CD4-positive, alpha-beta memory T cell (primary cell): Measurements from ENCODE around the gene SORL1-AS1.

ENCODE experiments used
- CTCF ChIA-PET: fragments of 350-600 bp; sonication (Branson Sonifier 250); formaldehyde crosslinking; loops from one replicate; lab custom pipeline; 2021; ENCODE audit warnings: inconsistent platforms; ENCODE audit not compliant: partially characterized antibody; lab: Charles Lee
- POLR2A ChIA-PET: fragments of 350-600 bp; sonication (Branson Sonifier 250); formaldehyde crosslinking; loops from one replicate; lab custom pipeline; 2021; ENCODE audit not compliant: partially characterized antibody; lab: Charles Lee
- DNase-seq, 5 donors: peaks; one replicate each; pipeline versions ENCODE4 v3.0.0 to v3.0.0-alpha.2; 2020 to 2022; ENCODE audit warnings: mixed read lengths in 1 of 5
- H3K27ac ChIP-seq: one replicate; pipeline ENCODE4 v1.7.0; 2013; ENCODE audit warnings: low read depth, low read length
- H3K27me3 ChIP-seq: 2 replicates; pipeline ENCODE4 v1.7.0; 2013; ENCODE audit warnings: mild to moderate bottlenecking, low read length, moderate library complexity; ENCODE audit not compliant: insufficient read depth
- H3K36me3 ChIP-seq: 2 replicates; pipeline ENCODE4 v1.7.0; 2013; ENCODE audit warnings: mild to moderate bottlenecking, low read length, moderate library complexity; ENCODE audit not compliant: insufficient read depth
- H3K4me1 ChIP-seq: 2 replicates; pipeline ENCODE4 v1.7.0; 2013; ENCODE audit warnings: mild to moderate bottlenecking, low read length, moderate library complexity; ENCODE audit not compliant: insufficient read depth
- H3K4me3 ChIP-seq, 2 donors: one replicate each; pipeline ENCODE4 v1.7.0; 2013; ENCODE audit warnings: low read length in 2 of 2, mild to moderate bottlenecking in 1 of 2
- H3K9me3 ChIP-seq, 2 donors: one replicate each; pipeline ENCODE4 v1.7.0; 2013; ENCODE audit warnings: low read length in 2 of 2, control low read depth in 1 of 2; ENCODE audit not compliant: control insufficient read depth in 1 of 2
- H3K27ac Mint-ChIP-seq, 7 donors: one replicate each; pipeline ENCODE4 v1.8.0; 2020 to 2021; ENCODE audit warnings: mixed read lengths in 7 of 7, mild to moderate bottlenecking in 6 of 7, inconsistent platforms in 3 of 7, moderate library complexity in 3 of 7
- H3K27me3 Mint-ChIP-seq, 2 donors: one replicate each; pipeline ENCODE4 v1.8.0; 2020 to 2021; ENCODE audit warnings: mixed read lengths in 2 of 2
- H3K36me3 Mint-ChIP-seq, 2 donors: one replicate each; pipeline ENCODE4 v1.8.0; 2020 to 2021; ENCODE audit warnings: mixed read lengths in 2 of 2, inconsistent platforms in 1 of 2, mild to moderate bottlenecking in 1 of 2
- H3K4me1 Mint-ChIP-seq, 4 donors: one replicate each; pipeline ENCODE4 v1.8.0; 2020 to 2021; ENCODE audit warnings: mixed read lengths in 4 of 4, mild to moderate bottlenecking in 1 of 4
- H3K4me3 Mint-ChIP-seq, 8 donors: one replicate each; pipeline ENCODE4 v1.8.0; 2020 to 2021; ENCODE audit warnings: mixed read lengths in 8 of 8, mild to moderate bottlenecking in 7 of 8, moderate library complexity in 6 of 8, inconsistent platforms in 3 of 8
- H3K9me3 Mint-ChIP-seq, 8 donors: one replicate each; pipeline ENCODE4 v1.8.0; 2020 to 2021; ENCODE audit warnings: mixed read lengths in 8 of 8, mild to moderate bottlenecking in 5 of 8, inconsistent platforms in 3 of 8, moderate library complexity in 1 of 8
- intact Hi-C: fragments of 100-400 bp; cut with micrococcal nuclease; formaldehyde crosslinking; loops from one replicate; pipeline ENCODE4 v1.15.1; 2023

The SORL1-AS1 gene

GRCh38 chr11:121449626-121450025, 3.1 kb downstream of the SORL1-AS1 start:
- peak overlapping the region; percentile 75 to 94 (median 88) for H3K4me3 Mint-ChIP-seq
- H3K27me3 ChIP-seq, result no peaks in the 10 kb centered on the region
- H3K9me3 ChIP-seq, result no peaks in the 10 kb centered on the region
- H3K36me3 Mint-ChIP-seq, result peaks cover 48 to 67% of the 10 kb centered on the region in 2 donors
- H3K27ac Mint-ChIP-seq, result peak overlapping the region; percentile 90 to 95 (median 92)
- peaks cover 54 to 92% (median 70%) of the 10 kb centered on the region in 4 donors for H3K4me1 Mint-ChIP-seq
- H3K27me3 Mint-ChIP-seq, result no peaks in the 10 kb centered on the region
- peaks cover 0 to 2% (median 0%) of the 10 kb centered on the region in 8 donors for H3K9me3 Mint-ChIP-seq
- intact Hi-C loops, result loop anchor here (2.0 to 5.0 kb wide), 3 partner anchors 31 to 88 kb away; no protein-coding TSS in a partner anchor
- peak overlapping the region in 1 of 2 donors; percentile 15 for H3K4me3 ChIP-seq
- CTCF ChIA-PET, result interaction anchor here (0.9 to 5.3 kb wide), 13 partner anchors 9 to 130 kb away, joined by 3 to 90 read pairs (median 9); no protein-coding TSS in a partner anchor
- POLR2A ChIA-PET, result interaction anchor here (0.5 to 7.2 kb wide), 27 partner anchors 7 to 205 kb away, joined by 3 to 462 read pairs (median 7); partner anchors contain the start of gene SC5D
- peaks cover 80% of the 10 kb centered on the region for H3K4me1 ChIP-seq
- peak overlapping the region; percentile 34 for H3K27ac ChIP-seq
- DNase-seq, result peak in 1 of 5 donors; percentile 48
- H3K36me3 ChIP-seq, result peaks cover 2% of the 10 kb centered on the region

- Mint-ChIP-seq H3K27ac (peak overlapping the region; percentile 90 to 95 (median 92)), H3K27me3 (no peaks in the 10 kb centered on the region), H3K36me3 (peaks cover 47 to 68% of the 10 kb centered on the region in 2 donors), H3K4me3 (peak overlapping the region; percentile 75 to 94 (median 88)), H3K4me1 (peaks cover 57 to 92% (median 69%) of the 10 kb centered on the region in 4 donors), H3K9me3 (peaks cover 0 to 2% (median 0%) of the 10 kb centered on the region in 8 donors)
- CTCF ChIA-PET, result interaction anchor here (0.9 to 5.3 kb wide), 9 partner anchors 9 to 129 kb away, joined by 3 to 90 read pairs (median 7); no protein-coding TSS in a partner anchor
- H3K27me3 ChIP-seq, result no peaks in the 10 kb centered on the region
- no peaks in the 10 kb centered on the region for H3K9me3 ChIP-seq
- DNase-seq, result peak in 4 of 5 donors; percentile 52 to 67 (median 59)
- peak overlapping the region; percentile 34 for H3K27ac ChIP-seq
- H3K4me3 ChIP-seq, result peak overlapping the region in 1 of 2 donors; percentile 5
- intact Hi-C loops, result no loop called here
- H3K36me3 ChIP-seq, result peaks cover 6% of the 10 kb centered on the region
- peaks cover 80% of the 10 kb centered on the region for H3K4me1 ChIP-seq
- POLR2A ChIA-PET, result interaction anchor here (0.5 to 7.2 kb wide), 21 partner anchors 8 to 157 kb away, joined by 3 to 462 read pairs (median 6); partner anchors contain the start of gene SC5D
Measured at GRCh38 chr11:121449123-121449522, 3.6 kb downstream of the SORL1-AS1 start.

- no peak for DNase-seq
- Mint-ChIP-seq H3K36me3 (peaks cover 52 to 67% of the 10 kb centered on the region in 2 donors), H3K9me3 (peaks cover 0 to 2% (median 0%) of the 10 kb centered on the region in 8 donors), H3K27me3 (no peaks in the 10 kb centered on the region), H3K4me1 (peaks cover 57 to 93% (median 69%) of the 10 kb centered on the region in 4 donors), H3K27ac (peak overlapping the region; percentile 90 to 95 (median 92)), H3K4me3 (peak overlapping the region in 7 of 8 donors; percentile 84 to 94 (median 89))
- Histone ChIP-seq H3K27me3 (no peaks in the 10 kb centered on the region), H3K4me3 (peak overlapping the region in 1 of 2 donors; percentile 1), H3K4me1 (peaks cover 78% of the 10 kb centered on the region), H3K9me3 (no peaks in the 10 kb centered on the region), H3K27ac (peak overlapping the region; percentile 34), H3K36me3 (peaks cover 6% of the 10 kb centered on the region)
- POLR2A ChIA-PET, result interaction anchor here (0.7 to 7.2 kb wide), 18 partner anchors 9 to 156 kb away, joined by 3 to 462 read pairs (median 26); partner anchors contain the start of gene SC5D
- CTCF ChIA-PET, result interaction anchor here (0.6 to 5.3 kb wide), 6 partner anchors 16 to 81 kb away, joined by 3 to 90 read pairs (median 6); no protein-coding TSS in a partner anchor
- intact Hi-C loops, result no loop called here
Measured at GRCh38 chr11:121448431-121448941, 4.3 kb downstream of the SORL1-AS1 start.

- Mint-ChIP-seq H3K27me3 (no peaks in the 10 kb centered on the region), H3K9me3 (peaks cover 0 to 2% (median 0%) of the 10 kb centered on the region in 8 donors), H3K27ac (peak overlapping the region; percentile 76 to 95 (median 91)), H3K4me3 (peak overlapping the region in 5 of 8 donors; percentile 28 to 91 (median 84)), H3K4me1 (peaks cover 57 to 93% (median 69%) of the 10 kb centered on the region in 4 donors), H3K36me3 (peaks cover 55 to 71% of the 10 kb centered on the region in 2 donors)
- peaks cover 6% of the 10 kb centered on the region for H3K36me3 ChIP-seq
- CTCF ChIA-PET, result interaction anchor here (0.6 to 5.3 kb wide), 3 partner anchors 12 to 45 kb away, joined by 3 to 90 read pairs (median 3); no protein-coding TSS in a partner anchor
- no peaks in the 10 kb centered on the region for H3K9me3 ChIP-seq
- no peak for DNase-seq
- POLR2A ChIA-PET, result interaction anchor here (1.9 to 7.2 kb wide), 3 partner anchors 13 to 30 kb away, joined by 7 to 150 read pairs (median 10); no protein-coding TSS in a partner anchor
- H3K27me3 ChIP-seq, result no peaks in the 10 kb centered on the region
- H3K27ac ChIP-seq, result peak overlapping the region; percentile 12
- peaks cover 77% of the 10 kb centered on the region for H3K4me1 ChIP-seq
- H3K4me3 ChIP-seq, result no peak overlapping the region
- intact Hi-C loops, result no loop called here
Measured at GRCh38 chr11:121448011-121448410, 4.8 kb downstream of the SORL1-AS1 start.

- Mint-ChIP-seq H3K4me3 (peak overlapping the region in 4 of 8 donors; percentile 41 to 72 (median 64)), H3K4me1 (peaks cover 57 to 87% (median 71%) of the 10 kb centered on the region in 4 donors), H3K36me3 (peaks cover 57 to 72% of the 10 kb centered on the region in 2 donors), H3K27ac (peak overlapping the region; percentile 64 to 91 (median 81)), H3K9me3 (peaks cover 0 to 2% (median 0%) of the 10 kb centered on the region in 8 donors), H3K27me3 (no peaks in the 10 kb centered on the region)
- Histone ChIP-seq H3K27me3 (no peaks in the 10 kb centered on the region), H3K4me3 (no peak overlapping the region), H3K36me3 (peaks cover 6% of the 10 kb centered on the region), H3K9me3 (no peaks in the 10 kb centered on the region), H3K4me1 (peaks cover 77% of the 10 kb centered on the region), H3K27ac (no peak overlapping the region)
- intact Hi-C loops, result no loop called here
- CTCF ChIA-PET, result interaction anchor here (0.8 to 0.9 kb wide), 2 partner anchors 20 to 29 kb away, joined by 3 read pairs; no protein-coding TSS in a partner anchor
- POLR2A ChIA-PET, result interaction anchor here (0.7 to 7.2 kb wide), 4 partner anchors 12 to 28 kb away, joined by 6 to 150 read pairs (median 8); no protein-coding TSS in a partner anchor
- no peak for DNase-seq
Measured at GRCh38 chr11:121446752-121447156, 6.0 kb downstream of the SORL1-AS1 start.

- Mint-ChIP-seq H3K4me1 (peaks cover 48 to 81% (median 62%) of the 10 kb centered on the region in 4 donors), H3K4me3 (peak overlapping the region; percentile 45 to 78 (median 73)), H3K27ac (peak overlapping the region; percentile 81 to 96 (median 91)), H3K36me3 (peaks cover 66% of the 10 kb centered on the region in 2 donors), H3K9me3 (peaks cover 0 to 2% (median 0%) of the 10 kb centered on the region in 8 donors), H3K27me3 (no peaks in the 10 kb centered on the region)
- POLR2A ChIA-PET, result interaction anchor here (1.0 to 1.4 kb wide), 2 partner anchors 18 to 24 kb away, joined by 3 read pairs; no protein-coding TSS in a partner anchor
- CTCF ChIA-PET, result interaction anchor here (1.0 kb wide), 1 partner anchor 126 kb away, joined by 3 read pairs; no protein-coding TSS in a partner anchor
- Histone ChIP-seq H3K27me3 (no peaks in the 10 kb centered on the region), H3K4me1 (peaks cover 65% of the 10 kb centered on the region), H3K9me3 (no peaks in the 10 kb centered on the region), H3K27ac (no peak overlapping the region), H3K36me3 (peaks cover 6% of the 10 kb centered on the region), H3K4me3 (no peak overlapping the region)
- no peak for DNase-seq
- intact Hi-C loops, result no loop called here
Measured at GRCh38 chr11:121445071-121445768, 7.5 kb downstream of the SORL1-AS1 start.
